GM19468 (cell line): ENCODE measurements around the gene LRRC61.

Source experiments
- ATAC-seq: cut with Tn5 transposase; IDR thresholded peaks from one replicate; pipeline ENCODE4 v1.9.1; 2021; ENCODE audit warnings: mild to moderate bottlenecking, moderate library complexity, moderate number of reproducible peaks; ENCODE audit not compliant: unreplicated experiment; ENCODE audit errors: extremely low read depth

LRRC61 gene

DNA sequence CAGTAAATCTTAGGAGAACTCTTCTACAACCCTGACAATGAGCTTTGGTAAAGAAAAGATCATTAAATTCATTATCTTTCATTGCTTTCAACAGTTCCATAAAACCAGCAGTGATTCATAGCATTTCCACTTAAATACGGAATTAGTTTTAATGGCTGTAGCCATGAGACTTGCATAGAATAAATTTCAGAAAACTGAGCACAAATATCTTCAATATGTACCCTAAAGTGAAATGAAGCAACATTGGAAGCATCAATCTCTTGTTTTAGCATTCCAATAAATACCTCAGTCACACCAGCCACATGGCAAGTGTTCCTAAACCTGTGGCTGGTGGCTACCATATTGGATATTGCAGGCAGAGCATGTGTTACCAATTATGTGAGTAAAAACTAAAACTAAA, 21.9 kb downstream of the LRRC61 start:
- ATAC-seq, result no peak

DNA sequence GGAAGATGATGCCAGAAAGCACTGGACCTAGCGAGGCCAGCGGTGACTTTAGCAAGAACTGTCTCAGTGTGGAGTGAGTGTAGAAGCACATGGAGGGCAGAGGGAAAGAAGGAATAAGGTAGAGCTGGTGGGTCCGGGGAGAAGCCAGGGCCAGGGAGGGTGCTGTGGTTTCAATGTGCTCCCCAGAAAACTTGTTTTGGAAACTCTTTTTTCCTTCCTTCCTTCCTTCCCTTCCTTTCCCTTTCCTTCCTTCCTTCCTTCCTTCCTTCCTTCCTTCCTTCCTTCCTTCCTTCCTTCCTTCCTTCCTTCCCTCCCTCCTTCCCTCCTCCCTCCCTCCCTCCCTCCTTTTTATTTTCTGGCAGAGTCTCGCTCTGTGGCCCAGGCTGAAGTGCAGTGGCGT, 23.8 kb downstream of the LRRC61 start:
- no peak for ATAC-seq

DNA sequence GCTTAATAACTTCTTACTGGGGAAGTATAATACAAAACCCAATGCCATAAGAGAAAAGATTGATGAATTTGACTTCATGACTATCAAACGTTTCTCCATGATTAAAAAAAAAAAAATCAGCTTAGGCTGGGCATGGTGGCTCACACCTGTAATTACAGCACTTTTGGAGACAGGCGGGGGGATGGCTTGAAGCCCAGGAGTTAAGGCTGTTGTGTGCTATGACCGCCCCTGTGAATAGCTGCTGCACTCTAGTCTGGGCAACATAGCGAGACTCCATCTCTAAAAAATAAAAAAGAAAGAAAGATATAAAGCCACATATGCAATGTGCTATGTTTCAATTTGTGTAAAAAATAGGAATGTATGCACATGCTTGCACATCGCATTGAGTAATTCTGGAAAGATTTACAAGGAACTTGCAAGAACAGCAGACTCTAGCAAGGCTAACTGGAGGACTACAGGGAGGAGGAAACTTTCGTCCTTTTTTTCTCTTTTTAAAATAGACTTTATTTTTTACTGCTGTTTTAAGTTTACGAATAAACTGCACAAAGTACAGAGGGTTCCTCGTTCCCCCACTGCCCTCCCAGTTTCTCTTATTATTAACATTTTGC, 28.5 kb downstream of the LRRC61 start:
- ATAC-seq, result no peak

DNA sequence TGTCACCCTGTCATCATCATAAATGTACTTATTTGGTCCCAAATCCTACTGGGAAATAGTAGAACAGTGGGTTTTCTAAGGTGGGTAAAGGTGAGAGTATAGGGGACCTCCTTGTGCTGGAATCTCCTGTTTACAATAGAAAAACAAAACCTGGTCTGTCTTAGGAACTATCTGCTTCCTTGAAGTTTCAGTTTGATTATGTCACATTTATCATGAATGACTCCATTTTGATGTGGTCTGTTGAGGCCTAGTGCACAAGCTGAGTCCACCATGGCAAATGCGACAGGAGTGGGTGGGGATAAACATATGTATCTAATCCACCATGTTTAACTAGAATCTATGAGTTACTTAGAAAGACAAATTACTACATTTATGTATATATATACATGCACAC, 32.5 kb downstream of the LRRC61 start:
- no peak for ATAC-seq

DNA sequence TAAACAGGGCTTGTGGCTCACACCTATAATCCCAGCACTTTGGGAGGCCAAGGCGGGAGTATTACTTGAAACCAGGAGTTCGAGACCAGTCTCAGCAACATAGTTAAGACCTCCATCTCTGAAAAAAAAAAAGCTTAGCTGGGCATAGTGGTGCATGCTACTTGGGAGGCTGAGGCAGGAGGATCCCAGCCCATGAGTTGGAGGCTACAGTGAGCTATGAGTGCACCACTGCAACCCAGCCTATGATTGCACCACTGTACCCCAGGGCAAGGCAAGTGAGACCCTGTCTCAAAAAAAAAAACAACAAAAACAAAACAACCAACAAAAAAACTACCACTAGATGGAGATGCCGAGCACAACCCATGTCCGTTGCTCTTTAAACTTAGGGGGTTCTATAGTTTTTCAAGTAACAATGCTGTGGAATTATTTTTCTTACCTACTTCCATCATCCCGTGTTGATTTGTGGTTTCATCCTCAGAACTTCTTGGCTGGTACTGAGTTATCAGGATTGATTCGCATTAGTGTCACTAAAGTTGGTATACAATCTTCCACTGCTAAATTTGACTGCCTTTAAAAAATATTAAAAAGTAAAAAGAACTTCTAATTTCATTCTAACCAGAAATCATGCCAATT, 33.2 kb downstream of the LRRC61 start:
- no peak for ATAC-seq

DNA sequence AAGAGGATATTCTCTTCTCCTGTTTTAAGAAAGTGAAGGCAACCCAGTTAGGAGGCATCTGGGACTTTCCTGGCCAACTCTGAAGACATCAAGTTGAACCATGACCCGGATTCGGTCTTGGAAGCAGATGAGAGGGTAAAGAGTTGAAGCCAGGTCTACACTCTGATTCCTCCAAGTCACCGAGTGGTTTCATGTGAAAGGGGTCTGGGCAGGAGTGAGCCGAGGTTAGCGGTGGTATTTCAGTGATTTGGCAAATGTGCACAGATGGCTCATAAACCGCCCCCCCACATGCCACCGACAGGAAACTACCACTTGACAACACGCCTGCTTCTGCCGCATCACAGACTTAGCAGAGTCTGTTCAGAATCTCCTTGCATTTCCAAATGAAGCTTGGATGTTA, 34.1 kb downstream of the LRRC61 start:
- no peak for ATAC-seq

DNA sequence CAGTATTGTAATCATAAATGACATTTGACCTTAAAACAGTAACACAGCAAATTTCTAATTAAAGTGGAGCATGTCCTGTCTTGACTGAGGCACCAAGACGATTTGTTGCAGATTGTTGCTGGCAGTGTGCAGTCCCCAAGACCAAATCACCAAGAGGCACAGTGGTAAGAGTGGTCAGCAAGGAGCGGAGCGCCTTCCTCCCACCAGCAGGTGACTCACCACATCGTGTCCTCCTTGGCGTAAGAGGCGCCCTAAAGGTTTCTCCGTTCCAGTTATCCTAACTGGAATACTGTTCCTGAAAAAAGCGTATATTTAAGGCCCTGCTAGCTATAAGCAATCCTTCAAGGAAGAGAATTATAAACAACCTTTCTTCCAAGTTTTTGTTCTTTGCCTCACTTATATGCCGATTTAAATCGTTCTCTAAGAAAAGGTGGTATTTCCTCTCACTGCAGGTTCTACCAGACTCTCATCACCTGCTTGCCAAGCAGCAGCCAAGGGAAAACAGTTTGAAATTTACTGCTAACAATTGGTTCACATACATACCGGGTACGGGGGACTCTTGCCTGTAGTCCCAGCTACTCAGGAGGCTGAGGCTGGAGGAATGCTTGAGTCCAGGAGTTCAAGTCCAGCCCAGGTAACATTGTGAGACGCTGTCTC, 34.7 kb downstream of the LRRC61 start:
- no peak for ATAC-seq

DNA sequence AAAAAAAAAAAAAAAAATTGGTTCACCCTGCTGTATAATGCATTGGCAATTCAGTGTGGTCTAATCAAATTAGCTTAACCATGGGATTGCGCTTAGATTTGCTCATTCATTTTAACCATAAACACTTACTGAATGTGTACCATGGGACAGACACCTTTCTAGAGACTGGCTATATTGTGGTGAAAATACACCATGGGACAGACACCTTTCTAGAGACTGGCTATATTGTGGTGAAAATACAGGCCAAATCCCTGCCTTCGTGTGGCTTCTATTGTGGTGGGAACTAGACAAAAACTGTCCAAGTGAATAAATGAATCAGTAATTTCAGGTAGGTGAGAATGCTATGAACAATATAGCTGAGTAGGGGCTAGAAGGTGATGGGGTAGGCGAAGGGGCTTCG, 35.3 kb downstream of the LRRC61 start:
- no peak for ATAC-seq

DNA sequence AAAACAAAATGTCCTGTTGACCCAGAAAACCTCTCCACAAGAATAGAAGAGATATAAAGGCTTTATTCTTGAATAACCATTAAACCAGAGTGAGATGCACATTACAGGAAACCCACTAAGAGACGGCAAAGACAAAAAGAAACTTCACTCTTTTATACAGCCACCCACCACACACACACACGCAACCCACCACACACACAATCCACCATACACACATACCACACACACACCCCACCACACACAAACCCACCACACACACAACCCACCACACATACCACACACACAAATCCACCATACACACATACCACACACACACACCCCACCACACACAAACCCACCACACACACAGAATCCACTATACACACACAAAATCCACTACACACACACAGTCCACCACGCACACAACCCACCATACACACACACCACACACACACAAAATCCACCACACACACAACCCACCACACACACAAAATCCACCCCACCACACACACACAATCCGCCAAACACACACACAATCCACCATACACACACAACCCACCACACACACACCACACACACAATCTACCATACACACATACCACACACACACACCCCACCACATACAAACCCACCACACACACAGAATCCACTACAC, 36.0 kb downstream of the LRRC61 start:
- no peak for ATAC-seq

DNA sequence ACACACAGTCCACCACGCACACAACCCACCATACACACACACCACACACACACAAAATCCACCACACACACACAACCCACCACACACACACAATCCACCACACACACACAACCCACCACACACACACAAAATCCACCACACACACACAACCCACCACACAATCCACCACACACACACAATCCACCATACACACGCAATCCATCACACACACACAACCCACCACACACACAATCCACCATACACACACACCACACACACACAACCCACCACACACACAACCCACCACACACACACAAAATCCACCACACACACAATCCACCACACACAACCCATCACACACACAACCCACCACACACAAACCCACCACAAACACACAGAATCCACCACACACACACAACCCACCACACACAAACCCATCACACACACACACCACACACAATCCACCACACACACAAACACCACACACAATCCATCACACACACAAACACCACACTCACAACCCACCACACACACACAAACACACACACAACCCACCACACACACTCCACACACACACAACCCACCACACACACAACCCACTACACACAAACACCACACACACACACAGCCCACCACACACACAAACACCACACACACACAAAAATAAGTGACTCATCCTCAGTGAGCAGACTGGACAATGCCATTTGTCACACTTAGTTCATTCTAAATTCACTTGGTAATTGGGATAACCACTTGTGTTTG, 36.6 kb downstream of the LRRC61 start:
- ATAC-seq, result no peak

DNA sequence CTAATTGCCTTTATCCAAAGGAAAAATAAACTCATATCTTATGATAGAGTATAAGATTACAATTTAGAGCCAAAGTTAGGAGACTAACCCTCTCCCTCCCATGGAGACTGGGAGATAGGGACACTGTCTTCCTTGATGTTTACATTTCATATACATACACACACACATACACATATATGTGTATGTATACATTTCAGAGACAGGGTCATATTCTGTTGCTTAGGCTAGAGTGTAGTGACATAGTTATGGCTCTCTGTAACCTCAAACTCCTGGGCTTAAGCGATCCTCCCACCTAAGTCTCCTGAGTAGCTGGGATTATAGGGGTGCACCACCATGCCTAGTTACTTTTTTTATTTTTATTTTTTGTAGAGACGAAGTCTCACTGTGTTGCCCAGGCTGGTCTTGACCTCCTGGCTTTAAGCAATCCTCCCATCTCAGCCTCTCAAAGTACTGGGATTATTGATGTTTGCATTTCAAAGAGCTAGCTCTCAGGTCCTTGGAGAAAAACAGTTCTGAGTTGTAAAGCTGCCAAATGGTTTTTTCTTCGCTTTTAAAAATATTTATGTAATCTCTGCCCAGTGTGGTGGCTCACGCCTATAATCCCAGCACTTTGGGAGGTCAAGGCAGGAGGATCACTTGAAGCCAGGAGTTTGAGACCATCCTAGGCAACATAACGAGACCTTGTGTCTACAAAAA, 37.4 kb downstream of the LRRC61 start:
- ATAC-seq, result no peak

DNA sequence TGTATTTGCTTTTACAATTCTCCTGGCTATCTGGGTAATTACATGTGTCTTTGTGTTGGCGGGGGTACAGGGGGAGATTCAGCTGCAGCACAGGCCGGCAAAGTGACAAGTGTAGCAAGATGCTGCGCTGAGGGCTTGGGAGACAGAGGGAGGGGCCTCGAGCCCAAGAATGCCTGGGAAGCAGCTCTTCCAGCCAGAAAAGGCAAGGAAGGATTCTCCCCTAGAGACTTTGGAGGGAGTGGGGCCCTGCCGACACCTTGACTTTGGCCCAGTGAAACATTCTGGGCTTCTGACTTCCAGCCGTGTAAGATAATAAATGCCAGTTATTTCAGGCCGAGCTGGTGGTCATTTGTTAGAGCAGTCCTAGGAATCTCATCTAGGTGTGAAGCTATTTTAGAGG, 38.2 kb downstream of the LRRC61 start:
- no peak for ATAC-seq

DNA sequence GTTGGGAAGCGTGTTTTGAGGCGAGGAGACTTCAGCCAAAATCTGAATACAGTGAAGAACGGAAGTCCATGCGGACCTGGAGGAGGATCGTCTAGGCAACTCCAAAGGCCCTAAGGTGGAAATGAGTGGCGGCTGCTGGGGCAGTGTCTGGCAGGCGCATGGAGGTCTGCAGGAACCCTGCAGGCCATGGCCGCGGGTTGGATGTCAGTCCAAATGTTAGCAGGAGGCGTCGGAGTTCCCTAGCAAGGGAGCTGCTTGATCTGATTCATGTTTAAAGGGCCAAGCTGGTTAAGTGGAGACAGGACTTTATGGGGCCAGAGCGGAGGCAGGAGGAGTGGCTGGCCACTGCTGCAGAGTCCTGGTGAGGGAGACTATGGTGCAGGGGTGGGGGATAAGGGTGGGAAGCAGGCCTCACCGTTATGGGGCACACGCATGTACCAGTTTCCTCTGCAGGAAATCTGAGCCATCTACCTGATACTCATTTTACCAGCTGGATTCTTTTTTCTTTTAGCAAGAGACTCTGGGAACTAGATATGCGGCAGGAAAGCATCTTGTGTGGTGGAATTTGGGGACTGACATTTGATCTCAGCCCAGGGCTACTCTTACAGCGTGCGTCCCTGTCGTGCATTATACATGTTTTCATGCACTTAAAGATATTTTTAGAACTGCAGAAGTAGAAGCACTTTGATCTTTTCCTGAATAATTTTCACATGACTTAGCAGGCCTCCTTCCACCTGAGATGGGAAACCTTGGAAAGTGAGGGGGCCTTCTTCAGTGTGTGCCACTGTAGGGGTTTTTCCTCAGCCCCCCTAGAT, 38.9 kb downstream of the LRRC61 start:
- no peak for ATAC-seq

DNA sequence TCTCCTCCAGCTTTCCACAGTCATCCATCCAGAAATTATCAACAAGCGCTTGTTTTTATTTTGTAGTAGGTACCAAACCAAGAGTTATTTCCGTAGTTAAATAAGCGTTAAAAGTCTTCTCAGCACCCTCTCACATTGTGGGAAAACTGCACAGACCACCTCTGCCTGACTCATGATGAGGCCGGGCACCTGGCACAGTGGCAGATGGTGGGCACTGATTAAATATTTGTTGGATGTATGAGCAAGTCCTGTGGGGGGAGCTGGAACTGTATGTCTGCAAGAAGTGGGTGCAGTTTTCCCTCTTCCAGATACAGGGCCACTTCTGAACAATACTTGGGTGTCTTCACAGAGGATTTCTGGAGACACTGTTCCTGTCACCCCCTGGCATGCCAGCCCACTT, 40.2 kb downstream of the LRRC61 start:
- ATAC-seq, result no peak

DNA sequence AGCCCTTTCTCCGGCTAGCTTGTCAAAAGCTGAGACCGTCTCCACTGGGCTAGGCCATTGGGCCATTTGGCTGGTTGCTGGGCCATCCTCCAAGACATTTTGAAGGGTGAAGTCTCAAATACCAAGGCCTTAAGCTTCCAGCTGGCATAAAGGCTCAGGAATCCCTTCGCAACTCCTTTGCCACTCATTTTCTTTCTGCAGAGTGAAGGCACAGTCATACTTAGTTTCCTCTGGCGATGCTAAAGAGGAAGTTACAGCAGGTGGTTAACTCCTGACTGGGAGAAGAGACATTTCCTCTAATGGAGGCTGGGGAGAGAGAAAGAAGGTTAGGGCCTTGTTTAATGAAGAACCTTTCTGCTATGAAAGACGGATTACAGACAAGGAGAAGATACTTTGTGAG, 40.7 kb downstream of the LRRC61 start:
- no peak for ATAC-seq

DNA sequence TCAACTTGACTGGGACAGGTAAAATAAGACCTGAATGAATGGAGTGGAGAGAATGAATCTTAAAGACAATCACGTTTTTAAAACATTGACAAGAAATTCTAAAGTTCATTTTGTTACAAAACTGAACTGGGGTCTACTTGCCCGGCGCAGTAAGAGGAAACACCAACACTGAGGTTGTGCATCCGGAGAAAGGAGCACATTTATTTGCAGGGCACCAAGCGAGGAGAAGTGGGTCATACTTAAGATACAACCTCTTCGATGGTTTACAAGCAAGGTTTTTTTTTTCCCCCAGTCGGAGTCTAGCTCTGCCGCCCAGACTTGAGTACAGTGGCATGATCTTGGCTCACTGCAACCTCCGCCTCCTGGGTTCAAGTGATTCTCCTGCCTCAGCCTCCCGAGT, 42.0 kb downstream of the LRRC61 start:
- ATAC-seq, result no peak

DNA sequence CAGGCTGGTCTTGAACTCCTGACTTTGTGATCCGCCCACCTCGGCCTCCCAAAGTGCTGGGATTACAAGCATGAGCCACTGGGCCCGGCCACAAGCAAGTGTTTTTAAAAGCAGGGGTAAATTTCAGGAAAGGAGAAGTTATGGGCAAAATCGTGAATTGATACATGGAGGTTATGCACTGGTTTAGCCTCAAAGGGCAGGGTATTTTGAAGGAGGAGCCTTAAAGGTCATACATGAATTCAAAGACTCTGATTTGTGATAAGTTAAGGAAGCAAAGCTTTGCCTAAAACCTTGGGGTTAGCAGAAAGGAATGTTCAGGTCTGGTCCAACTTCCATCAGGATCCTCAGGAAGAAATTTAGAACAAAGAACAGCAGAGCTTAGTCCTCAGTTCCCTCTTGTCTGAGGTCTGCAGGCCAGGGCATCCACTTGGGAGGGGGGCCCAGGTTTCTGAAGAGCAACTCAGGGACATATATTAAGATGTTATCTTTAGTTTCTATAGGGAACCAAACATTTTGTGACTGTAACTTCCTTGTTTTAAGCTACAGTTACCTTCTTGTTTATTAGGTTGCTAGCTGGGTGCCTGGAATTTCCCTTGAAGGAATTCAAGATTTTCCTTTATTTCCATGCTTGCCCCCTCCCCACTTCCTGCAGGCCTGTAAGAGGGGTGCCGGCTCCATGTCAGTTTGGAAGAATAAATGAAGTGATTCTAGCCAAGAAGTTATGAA, 42.7 kb downstream of the LRRC61 start:
- no peak for ATAC-seq

DNA sequence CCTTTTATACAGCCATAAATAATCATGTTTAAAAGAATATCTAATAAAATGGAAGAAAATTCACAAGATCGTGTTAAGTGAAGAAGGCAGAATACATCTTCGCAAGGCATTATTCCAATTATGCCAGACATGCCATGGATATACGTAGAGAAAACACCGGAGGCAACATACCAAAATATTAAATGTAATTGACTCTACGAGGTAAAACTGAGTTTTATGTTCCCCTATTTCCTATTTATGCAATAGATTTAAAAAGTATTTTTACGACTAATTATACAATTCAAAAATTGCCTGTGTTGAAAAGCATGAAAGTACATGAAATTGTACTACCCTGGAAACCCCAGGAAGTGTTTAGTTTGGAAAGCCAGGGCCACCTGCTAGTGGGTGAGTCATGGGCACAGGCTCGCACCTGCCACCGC, 44.5 kb downstream of the LRRC61 start:
- no peak for ATAC-seq
